NCI-H748 (cell line): ENCODE data around the gene RAB35.

ENCODE experiments used
- DNase-seq: peaks from one replicate; lab custom pipeline; 2025; ENCODE audit not compliant: unreplicated experiment; lab: John Stamatoyannopoulos, UW

Gene RAB35

DNA sequence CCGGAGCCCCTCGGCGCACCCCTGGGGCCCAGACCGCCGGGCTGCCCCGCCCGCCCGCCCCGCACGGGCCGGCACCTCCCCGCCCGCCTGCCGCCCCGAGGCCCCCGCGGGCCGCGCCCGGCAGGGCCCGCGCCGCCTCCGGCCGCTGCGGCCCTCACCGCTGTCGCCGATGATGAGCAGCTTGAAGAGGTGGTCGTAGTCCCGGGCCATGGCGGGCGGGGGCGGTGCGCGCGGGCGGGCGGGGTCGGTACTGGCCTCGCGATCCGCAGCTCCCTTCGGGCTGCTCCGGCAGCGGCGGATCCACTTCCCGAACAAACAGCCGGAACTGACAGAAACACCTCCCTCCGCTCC is at the start of gene RAB35:
Gene RAB35 (minus strand): TSS at position 313 of the 351 bp plus-strand sequence. CDS start 103 bp downstream, at position 210.
- DNase-seq, result no peak

DNA sequence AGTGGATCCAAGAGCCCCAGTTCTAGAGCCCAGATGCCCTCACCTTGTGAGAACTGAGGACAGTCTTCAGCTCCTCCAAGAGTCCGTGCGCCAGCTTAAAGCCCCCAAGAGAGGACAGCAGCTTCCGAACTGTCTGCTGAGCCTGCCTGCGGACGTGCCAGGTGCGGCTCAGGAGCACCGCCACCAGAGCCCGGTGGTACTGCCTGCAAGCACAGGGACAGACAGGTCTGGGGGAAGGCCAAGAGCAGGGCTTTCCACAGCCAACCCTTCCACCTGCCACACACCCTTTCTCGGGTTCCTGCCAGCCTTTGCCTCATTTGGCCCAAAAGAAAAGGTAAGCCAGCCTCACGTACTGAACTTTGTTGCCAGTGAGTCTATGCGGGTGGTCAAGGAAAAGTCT is 47.7 kb upstream of the RAB35 start:
- DNase-seq, result no peak

DNA sequence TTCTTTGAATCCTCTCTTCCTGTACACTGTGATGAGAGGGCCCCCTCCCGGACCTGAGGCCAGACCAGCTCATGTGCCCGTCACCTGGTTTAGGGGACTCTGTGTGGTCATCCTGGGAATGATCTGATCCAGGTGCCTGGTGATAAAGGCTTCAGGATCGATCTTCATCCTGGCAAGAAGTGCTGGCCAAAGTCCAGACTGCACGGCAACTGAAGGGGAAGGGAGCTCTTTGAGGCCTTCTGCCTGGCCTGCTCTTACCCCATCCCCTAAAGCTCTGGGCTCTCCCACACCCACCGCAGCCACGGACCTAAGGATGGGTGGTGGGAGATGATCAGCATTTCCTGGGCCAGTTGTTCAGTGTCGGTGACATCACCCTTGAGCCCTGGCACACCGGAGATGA is 46.2 kb upstream of the RAB35 start:
- DNase-seq, result no peak

DNA sequence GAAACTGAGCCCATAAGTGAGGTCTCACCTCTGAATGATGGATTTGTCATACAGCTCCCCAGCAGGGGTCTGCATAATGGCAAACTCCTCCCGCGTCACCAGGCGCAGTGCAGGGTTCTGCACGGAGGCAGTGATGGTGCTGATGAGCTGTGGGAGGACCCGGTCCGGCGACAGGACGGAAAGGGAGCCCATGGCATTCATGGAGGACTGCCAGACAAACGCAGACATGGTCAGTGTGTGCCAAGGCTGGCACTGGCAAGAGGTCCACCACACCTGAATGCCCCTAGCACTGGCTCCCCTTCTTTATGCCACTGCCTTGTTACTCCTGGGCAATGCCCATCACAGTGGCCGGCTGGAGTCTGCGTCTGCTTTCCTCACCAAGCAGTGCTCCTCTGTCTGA is 45.3 kb upstream of the RAB35 start:
- no peak for DNase-seq

DNA sequence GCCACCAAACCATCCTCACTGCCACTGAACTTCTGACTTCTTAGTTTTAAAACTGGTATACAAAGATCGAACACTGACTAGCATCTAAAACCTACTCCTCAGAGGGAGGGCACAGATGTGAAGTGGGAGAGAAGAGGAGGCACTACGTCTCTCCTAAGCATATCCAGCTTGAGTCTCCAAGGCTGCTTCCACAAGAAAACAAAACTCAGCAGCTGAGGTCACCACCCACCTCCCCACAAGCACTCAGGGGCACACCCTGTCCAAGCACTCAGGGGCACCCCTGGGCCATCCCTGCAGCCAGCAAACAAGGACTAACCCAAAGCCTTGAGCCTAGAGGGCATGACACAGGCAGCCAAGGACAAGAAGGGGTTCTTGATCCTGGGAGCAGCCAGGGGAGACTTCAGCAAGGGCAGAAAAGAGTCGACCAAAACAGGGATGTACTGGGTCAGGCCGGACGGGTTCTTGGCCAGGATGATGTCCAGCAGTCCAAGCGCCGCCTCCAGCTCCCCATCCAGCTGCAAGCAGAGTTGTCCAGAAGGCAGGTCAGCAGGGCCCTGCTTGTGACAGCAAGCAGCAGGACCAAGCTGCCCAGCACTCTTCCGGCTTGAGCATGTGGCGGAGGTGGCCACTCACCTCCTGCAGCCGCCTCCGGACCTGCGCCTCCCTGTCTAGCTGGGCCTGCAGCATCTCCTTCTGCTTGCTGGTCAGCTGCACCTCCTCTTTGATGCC is 43.1 kb upstream of the RAB35 start:
- no peak for DNase-seq

DNA sequence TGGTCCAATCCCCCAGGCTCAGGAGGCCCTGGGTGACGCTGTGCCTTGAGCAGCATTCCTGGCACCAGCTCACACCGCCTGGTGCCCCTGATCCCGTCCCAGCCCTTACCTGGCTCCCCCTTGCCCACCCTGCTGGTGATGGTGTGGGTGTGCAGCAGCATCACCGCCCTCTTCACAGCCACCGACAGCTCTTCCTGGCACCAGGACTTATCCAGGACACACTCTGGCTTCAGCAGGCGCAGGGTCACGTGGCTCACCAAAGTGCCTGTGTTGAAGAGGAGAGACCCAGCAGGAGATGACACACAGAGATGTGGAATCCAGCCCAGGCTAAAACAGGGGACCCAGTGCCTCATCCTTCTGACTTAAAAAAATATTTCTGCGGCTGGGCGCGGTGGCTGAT is 41.8 kb upstream of the RAB35 start:
- DNase-seq, result no peak

DNA sequence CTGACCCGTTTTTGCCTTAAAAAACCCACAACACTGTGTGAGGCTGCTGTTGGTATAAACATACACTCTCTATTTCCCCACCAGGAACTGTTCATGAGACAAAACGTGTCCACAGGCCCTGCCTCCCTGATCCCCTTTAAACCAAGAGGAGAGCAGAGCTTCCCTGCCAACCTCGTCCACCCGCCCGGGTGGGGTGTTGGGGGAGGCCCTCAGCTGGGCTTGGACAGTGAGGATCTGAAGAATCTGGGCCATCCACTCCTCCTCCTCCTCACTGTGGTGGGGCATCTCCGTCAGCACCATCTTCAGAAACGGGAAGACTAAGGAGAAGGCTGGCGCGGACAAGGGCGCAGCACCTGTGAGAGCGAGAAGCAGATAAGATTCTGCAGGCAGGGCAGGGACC is 41.1 kb upstream of the RAB35 start:
- DNase-seq, result no peak

DNA sequence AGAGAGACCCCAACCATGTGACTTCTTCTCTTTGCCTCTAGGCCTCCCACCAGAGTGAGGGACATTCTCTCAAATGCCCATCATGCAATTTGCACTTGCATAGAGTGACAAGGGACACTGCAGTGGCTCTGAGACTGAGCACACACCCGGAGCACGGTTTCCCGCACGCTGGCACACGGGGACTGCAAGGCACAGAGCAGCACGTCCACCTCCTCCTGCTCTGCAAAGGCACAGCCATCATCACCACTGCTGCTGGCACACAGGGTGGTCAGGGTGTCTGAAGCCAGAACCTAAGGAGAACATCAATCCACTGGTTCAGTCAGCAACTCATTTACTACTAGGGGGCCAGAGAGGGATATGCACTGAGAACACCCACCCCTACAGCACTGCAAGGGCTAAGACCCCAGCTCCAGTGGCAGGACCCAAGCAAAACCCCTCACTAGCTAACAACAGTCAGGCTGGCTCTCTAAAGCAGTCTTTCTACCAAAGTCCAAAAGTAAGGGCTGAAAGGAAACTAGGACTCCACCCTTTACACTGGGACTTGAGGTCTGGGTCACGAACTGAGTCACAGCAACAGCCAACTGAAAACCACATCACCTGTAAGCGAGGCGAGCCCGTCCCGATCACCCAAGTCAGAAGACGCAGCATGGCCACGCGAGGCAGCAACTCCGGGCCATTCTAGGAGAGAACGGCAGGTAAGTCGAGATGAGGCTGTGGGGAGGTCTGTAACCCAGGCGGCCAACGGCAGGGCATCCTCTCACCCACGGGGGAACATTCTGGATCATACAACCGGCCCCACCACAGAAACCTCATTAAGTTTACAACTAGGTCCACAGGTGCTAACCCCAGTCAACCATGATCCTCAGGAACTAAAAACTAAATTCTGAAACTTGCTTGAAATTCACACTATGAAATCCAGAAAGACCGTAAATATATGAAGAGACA is 40.0 kb upstream of the RAB35 start:
- DNase-seq, result no peak

DNA sequence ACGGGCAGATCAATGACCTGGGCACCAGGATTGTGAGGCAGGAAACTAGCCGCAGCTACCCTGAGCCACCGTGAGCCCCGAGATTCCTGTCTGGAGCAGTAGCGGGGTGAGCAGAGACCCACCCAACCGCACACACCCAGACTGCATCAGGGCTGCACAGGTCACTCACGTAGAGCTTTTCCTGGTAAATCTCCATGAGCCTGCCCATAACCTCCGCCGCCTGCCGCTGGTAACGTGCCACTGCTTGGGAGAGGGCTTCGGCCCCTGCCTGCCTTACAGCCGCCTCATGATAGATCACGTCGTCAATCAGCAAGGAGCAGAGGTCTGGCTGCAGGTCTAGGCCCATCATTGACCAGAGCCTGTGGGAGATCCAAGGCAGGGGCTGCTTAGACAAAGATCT is 38.5 kb upstream of the RAB35 start:
- no peak for DNase-seq

DNA sequence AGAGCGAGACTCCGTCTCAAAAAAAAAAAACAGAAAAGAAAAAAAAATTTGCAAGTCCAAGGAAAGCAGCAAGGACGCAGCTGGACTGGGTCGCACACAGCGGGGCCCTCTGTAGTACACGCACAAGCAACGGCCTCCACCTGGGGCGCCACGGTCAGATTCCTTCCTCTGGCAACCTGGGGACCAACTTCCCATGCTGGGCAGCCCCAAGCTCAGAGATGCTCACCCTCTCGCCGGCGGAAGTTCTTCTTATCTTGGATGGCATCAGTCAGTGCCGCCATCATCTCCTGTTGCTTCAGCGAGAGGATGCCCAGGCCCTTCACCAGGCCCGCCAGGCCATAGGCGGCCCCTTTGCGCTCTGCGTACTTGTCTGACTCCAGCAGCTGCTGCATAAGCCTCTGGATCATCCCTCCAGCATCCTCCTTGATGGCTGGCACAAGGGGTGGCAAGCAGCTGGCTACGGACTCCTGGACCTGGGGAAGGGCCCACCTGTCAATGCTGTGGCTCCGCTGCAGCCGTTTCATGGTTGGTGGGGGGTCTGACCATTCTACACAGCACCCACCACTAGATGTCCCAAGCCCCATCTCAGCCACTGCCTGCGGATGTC is 34.5 kb upstream of the RAB35 start:
- no peak for DNase-seq

DNA sequence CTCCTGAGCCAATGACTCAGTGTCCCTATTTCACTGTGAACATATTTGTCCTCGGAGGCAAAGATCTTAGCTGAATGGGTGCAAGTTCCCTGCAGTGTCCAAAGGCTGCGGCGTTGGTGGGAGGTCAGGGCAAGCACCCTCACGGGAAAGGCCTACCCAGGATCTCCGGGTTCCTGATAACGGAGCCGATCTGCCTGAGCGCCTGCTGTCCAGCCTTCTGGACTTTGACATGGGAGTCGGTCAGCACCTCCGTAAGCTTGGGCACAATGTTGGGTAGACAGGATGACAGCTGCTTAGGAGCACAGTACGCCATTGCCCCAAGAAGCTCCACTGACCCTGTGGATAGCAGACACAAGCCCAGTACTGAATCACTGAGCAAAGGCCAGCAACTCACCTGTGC is 31.5 kb upstream of the RAB35 start:
- no peak for DNase-seq

DNA sequence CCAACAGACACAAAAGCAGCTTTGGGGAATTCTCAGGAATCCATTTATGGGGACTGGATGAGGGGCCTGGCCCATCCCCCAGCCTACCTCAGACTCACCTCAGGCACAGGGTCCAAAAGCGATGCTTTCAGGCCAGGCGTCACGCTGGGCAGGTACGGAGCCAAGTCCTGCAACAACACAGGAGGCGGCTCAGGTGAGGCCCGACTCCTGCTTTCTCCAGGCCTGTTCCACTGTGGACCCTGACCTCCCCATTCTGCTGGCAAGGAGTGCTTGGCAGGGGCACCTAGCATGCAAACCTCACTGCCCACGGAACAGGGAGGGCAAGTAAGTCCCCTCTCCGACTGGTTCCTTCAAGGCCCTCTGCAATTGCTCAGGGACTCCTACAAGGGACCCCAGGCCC is 28.6 kb upstream of the RAB35 start:
- no peak for DNase-seq

DNA sequence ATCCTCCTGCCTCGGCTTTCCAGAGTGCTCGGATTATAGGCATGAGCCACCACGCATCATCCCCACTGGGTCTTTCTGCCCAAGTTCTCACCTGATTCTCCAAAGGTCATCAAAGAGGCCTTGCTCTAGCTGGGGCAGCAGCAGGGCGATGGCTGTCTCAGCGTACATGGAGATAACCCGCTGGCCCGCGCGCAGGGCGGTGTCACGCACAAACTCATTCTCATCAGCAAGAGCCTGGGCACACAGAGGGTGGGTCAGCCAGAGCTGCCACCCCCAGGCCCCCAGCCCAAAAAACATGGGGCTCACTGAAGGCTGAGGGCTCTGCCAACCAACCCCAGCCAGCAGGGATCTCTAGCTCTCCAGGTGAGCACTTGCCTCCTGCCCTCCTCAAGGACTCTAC is 27.7 kb upstream of the RAB35 start:
- no peak for DNase-seq

DNA sequence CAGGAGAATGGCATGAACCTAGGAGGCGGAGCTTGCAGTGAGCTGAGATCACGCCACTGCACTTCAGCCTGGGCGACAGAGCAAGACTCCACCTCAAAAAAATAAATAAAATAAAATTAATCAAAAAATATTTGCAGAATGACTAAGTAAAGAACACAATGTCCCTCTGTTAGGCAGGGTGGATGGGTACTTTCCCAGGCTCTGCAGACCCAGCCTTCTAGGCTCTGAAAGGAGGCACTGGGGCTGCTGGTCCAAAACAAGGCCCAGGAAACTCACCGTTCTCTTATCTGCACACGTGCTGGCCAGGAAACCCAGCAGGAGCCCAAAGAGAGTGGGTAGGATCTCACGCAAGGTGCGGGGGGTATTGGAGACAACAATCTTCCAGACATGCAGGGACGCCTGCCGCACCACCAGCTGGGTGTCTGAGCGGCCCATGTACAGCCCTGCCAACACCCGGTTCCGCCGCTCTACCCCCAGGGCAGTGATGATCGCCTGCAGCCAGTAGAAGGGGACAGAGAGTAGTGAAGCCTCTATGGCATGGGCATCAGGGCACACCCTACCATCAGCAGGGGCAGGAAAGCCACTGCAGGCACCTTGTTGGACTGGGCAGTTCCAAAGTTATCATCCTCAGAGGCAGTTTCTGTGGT is 25.8 kb upstream of the RAB35 start:
- no peak for DNase-seq

DNA sequence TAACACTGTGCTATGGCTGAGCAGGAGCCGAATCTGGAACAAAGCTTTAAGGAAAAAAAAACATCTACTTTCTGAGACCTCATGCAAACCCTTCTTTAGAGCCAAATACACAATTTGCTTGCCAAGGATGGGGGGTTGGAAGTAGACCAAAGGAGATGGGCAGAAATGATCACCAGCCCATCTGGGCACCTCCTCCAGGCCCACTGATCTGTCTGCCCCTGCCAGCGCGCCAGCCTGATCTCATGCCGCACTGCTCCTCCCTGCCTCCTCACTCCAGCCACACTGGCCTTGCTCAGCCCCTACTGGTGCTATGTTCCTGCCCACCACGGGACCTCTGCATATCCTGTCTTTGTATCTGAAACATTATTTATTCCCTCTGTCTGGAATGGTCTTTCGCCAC is 24.8 kb upstream of the RAB35 start:
- no peak for DNase-seq

DNA sequence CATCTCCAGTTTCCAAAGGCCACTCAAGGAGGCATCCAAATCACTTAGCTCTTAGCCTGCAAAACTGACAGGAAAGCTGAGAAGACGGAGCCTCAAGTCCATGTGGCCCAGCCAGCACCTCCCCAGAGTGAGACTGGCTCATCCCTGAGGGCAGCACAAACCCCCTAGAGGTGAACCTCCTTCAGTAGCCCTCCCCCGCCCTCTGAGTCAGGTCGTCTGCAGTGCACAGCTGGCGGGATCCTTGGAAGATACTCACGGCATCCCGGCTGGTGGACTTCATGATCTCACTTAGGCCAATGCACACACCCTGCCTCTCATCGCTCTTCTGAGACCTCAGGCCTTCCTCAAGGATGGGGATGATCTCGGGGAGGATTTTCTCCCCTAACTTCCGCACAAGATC is 24.1 kb upstream of the RAB35 start:
- no peak for DNase-seq

DNA sequence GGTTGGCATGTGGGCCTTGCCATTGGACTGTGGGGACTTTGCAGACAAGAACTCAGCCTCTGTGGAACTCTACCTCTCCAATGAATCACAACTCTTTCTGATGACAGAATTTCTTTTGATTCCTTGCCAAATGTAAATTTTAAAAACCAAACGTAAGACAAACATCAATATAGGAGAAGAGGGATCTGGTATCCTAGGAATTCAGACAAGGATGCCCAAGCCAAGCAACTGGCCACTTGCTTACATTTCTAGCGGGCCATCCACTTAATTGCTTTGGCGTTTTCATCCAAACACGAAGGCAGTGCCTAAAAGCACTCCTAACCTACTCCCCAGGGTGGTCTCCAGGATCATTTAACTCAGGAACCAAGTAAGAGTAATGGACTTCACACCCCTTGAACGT is 23.4 kb upstream of the RAB35 start:
- DNase-seq, result no peak

DNA sequence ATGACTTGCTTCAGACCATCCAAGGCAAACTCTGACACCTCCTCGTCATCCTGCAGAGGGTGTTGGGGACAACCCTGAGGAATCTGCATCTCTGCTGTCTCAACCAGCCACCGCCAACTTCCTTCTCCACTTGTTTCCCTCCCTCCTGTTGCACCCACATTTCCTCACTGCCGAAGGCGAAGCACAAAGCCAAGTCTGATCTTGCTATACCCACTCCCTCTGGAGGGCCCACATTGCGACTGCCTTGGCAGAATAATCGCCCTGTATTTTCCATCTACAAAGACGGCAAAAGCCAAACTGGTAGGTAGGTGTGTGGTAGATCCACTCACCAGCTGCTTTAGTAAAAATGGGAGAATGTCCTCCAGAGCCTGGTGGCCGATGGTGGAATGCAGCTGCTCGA is 21.8 kb upstream of the RAB35 start:
- DNase-seq, result no peak

DNA sequence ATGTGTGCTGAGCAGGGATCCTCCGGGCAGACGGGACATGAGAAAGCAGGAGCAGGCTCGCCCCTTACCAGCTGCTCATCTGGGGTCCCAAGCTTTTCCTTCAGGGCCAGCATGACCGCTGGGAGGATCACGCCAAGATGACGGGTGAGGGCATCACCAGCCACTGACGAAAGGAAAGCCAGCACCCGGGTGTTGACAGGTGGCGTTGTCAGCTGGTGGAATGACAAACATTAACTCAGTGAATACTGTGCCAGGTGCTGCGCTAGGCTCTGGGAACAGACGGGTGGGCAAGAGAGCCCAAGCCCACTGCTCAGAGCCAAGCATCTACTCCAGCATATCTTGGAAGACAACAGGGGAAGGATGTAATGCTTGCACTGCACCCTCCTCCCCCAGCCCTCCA is 21.3 kb upstream of the RAB35 start:
- no peak for DNase-seq

DNA sequence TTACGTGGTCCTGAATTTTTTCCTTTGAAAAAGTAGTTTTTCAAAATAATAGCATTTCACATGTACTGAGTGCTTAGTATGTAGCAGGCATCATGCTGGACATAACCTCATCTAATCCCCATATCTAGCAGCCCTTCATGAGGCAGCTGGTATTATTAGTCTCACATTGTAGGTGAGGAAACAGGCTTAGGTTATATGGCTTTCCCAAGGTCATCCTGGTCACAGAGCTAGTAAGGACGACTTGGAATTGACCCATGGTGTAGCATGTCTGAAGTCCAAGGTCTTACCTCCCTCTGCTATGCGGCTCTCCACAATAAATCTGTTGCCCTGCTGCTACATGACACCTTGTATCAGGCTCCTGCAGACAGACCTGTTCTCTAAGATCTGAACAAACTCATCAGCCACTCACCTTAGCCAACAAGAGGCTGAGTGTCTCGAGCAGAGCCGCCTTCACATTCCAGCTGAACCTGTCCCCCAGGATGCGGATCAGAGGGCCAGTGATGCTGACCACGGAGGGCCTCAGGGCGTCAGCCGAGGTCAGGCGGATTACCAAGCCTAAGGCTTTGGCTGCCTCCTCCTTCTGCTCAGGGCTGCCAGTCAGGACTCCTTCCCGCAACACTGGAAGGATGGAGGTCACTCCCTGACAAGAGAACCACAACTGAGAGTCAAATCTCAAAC is 19.7 kb upstream of the RAB35 start:
- DNase-seq, result no peak
